PC-9 (cell line): ENCODE data around the gene LILRA2.
"Not testable (repeated sequence)": the region's sequence is repeated elsewhere in the genome, so short reads cannot be mapped to it uniquely, and the experiment has no call there.

Experiments
- CTCF ChIP-seq: fragments of 200-600 bp; sonication (generic); conservative IDR thresholded peaks from 2 replicates; pipeline ENCODE4 v1.6.1; 2017; ENCODE audit warnings: mixed run types, antibody characterized with exemption, mild to moderate bottlenecking, moderate library complexity
- EZH2 ChIP-seq: fragments of 200-600 bp; sonication (generic); IDR thresholded peaks from 2 replicates; pipeline ENCODE4 v1.8.0; 2017; ENCODE audit warnings: antibody characterized with exemption, low read depth

- TF ChIP-seq CTCF, EZH2: not testable (repeated sequence)
These were observed 58.9 kb downstream of the LILRA2 start for GRCh38 chr19:54632517-54632916.
